B cell (primary cell): ENCODE measurements around the gene NPFFR1.

Source experiments
- EZH2 ChIP-seq: IDR thresholded peaks from 2 replicates; pipeline ENCODE4 v1.6.1; 2012; ENCODE audit warnings: borderline replicate concordance, low read depth, mild to moderate bottlenecking, moderate library complexity, low read length; ENCODE audit not compliant: insufficient read depth, poor library complexity, severe bottlenecking
- TF ChIP-seq, protein P1 (sequence below): fragments of 200-600 bp; IDR thresholded peaks from one replicate; pipeline ENCODE4 v1.8.0; 2022; ENCODE audit warnings: antibody characterized with exemption, mild to moderate bottlenecking

DNA sequence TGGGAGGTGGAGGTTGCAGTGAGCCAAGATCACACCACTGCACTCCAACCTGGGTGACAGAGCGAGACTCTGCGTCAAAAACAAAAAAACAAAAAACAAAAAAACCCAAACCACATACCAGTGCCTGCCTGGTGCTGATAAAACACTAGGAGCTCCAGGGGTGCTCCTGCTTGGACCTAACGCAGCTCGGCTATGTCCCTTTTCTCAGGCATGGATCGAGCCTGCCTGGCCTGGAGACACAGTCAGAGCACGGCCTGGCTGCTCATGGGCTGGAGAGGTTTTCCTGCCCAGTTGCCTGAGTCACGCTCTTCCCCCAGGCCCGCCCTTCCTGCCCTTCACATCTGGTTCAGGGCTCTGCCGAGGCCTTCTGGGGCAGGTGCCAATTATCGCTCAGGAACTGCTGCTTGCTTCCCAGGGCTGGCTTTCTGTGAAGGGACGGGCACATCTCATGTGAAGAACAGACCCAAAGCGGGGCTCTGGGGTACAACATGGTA, 12.6 kb upstream of the NPFFR1 start:
- TF ChIP-seq, protein P1, sequence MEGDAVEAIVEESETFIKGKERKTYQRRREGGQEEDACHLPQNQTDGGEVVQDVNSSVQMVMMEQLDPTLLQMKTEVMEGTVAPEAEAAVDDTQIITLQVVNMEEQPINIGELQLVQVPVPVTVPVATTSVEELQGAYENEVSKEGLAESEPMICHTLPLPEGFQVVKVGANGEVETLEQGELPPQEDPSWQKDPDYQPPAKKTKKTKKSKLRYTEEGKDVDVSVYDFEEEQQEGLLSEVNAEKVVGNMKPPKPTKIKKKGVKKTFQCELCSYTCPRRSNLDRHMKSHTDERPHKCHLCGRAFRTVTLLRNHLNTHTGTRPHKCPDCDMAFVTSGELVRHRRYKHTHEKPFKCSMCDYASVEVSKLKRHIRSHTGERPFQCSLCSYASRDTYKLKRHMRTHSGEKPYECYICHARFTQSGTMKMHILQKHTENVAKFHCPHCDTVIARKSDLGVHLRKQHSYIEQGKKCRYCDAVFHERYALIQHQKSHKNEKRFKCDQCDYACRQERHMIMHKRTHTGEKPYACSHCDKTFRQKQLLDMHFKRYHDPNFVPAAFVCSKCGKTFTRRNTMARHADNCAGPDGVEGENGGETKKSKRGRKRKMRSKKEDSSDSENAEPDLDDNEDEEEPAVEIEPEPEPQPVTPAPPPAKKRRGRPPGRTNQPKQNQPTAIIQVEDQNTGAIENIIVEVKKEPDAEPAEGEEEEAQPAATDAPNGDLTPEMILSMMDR, result no peak
- no peak for TF ChIP-seq EZH2
